Endothelial cell (in vitro differentiated cells): ENCODE measurements around the gene PECR. TPM values are rescaled to one million over a fixed set of nuclear protein-coding genes. Genes with fewer than 3 reads are reported as not detected.
A peak's percentile ranks its signal among the peaks of the same experiment; 100 is the strongest.

ENCODE experiments used
- DNase-seq: peaks from one replicate; pipeline ENCODE4 v3.0.0; 2021; ENCODE audit warnings: low spot score
- H3K27ac Mint-ChIP-seq: one replicate; pipeline ENCODE4 v1.8.0; 2021; ENCODE audit warnings: mixed read lengths, inconsistent platforms; ENCODE audit not compliant: unreplicated experiment
- H3K27me3 Mint-ChIP-seq: one replicate; pipeline ENCODE4 v1.8.0; 2021; ENCODE audit warnings: mild to moderate bottlenecking, moderate library complexity, mixed read lengths, inconsistent platforms; ENCODE audit not compliant: unreplicated experiment
- H3K36me3 Mint-ChIP-seq: one replicate; pipeline ENCODE4 v1.8.0; 2021; ENCODE audit warnings: mild to moderate bottlenecking, low read depth, mixed read lengths, inconsistent platforms; ENCODE audit not compliant: unreplicated experiment
- H3K4me1 Mint-ChIP-seq: one replicate; pipeline ENCODE4 v1.8.0; 2021; ENCODE audit warnings: mild to moderate bottlenecking, mixed read lengths, inconsistent platforms; ENCODE audit not compliant: unreplicated experiment
- H3K4me3 Mint-ChIP-seq: one replicate; pipeline ENCODE4 v1.8.0; 2021; ENCODE audit warnings: mild to moderate bottlenecking, mixed read lengths, inconsistent platforms; ENCODE audit not compliant: unreplicated experiment
- H3K9me3 Mint-ChIP-seq: one replicate; pipeline ENCODE4 v1.8.0; 2021; ENCODE audit warnings: mixed read lengths, inconsistent platforms; ENCODE audit not compliant: unreplicated experiment
- CTCF ChIP-seq: fragments of 200-600 bp; sonication (generic); IDR thresholded peaks from one replicate; pipeline ENCODE4 v1.5.0; 2021; ENCODE audit warnings: antibody characterized with exemption; ENCODE audit not compliant: unreplicated experiment
- total RNA-seq: library from RNA; stranded (reverse); fragmentation: NEBNext Ultra II Directional; extraction: Animal tissue kit (Norgen Biotek cat#: 25700); gene quantifications from one replicate; pipeline ENCODE4 v1.2.1, GENCODE V29; 2021; ENCODE audit not compliant: unreplicated experiment

Gene PECR
- total RNA-seq, 1 donor from 2014 or later: 8.4 TPM

- Mint-ChIP-seq H3K4me3 (peak overlapping the region; percentile 100), H3K9me3 (no peaks in the 10 kb centered on the region), H3K27me3 (peaks cover 11% of the 10 kb centered on the region), H3K27ac (peak overlapping the region; percentile 100), H3K36me3 (peaks cover 50% of the 10 kb centered on the region), H3K4me1 (peaks cover 44% of the 10 kb centered on the region)
- no peak for DNase-seq
- no peak for TF ChIP-seq CTCF
Measured at GRCh38 chr2:216110620-216111019, 29.0 kb upstream of the PECR start.

DNA sequence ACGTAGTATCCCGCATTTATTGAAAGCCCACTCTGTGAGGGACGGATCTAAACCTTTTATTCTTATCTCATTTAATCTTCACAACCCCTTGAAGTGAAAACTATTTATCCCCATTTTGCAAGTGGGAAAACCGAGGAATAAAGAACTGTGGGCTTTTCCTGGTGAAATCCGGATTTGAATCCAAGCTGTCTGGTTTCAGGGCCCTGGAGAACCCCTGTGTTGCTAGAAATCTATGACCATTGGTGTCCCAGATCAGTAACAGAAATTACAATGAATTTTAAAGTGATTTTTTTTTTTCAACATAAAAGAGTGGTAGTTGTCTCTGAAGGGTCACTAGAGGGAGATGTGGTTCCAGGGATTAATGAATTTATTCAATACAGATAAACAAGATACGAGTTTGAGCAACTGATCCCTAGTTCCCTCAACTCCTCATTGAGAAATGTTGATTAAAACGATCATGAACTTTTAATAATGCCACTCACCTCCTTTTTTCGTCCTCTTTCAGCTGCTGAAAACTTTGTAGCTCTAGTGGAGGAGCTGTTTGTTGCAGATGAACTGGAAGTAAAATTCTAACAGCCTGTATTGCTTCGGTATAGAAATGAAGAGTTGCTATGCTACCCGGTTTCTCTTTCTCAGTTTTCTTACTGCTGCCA lies 28.5 kb upstream of the PECR start:
- Mint-ChIP-seq H3K27me3 (peaks cover 10% of the 10 kb centered on the region), H3K9me3 (no peaks in the 10 kb centered on the region), H3K4me3 (peak overlapping the region; percentile 100), H3K4me1 (peaks cover 40% of the 10 kb centered on the region), H3K27ac (peak overlapping the region; percentile 100), H3K36me3 (peaks cover 48% of the 10 kb centered on the region)
- DNase-seq: no peak
- peak; percentile 34 for TF ChIP-seq CTCF

GRCh38 chr2:216108967-216109921 lies 27.6 kb upstream of the PECR start, which contains the start of gene XRCC5:
Gene XRCC5 (plus strand): TSS chr2:216109348. CDS start chr2:216109437, 89 bp downstream.
- Mint-ChIP-seq H3K9me3 (no peaks in the 10 kb centered on the region), H3K27me3 (peaks cover 7% of the 10 kb centered on the region), H3K4me3 (peak within 1 kb of the TSS; percentile 100), H3K27ac (peak within 1 kb of the TSS; percentile 100), H3K4me1 (peaks cover 34% of the 10 kb centered on the region), H3K36me3 (peaks cover 43% of the 10 kb centered on the region)
- DNase-seq: peak; percentile 96
- TF ChIP-seq CTCF: no peak

GRCh38 chr2:216108310-216108966 lies 26.8 kb upstream of the PECR start:
- TF ChIP-seq CTCF: no peak
- Mint-ChIP-seq H3K9me3 (no peaks in the 10 kb centered on the region), H3K27me3 (peaks cover 6% of the 10 kb centered on the region), H3K4me1 (peaks cover 32% of the 10 kb centered on the region), H3K36me3 (peaks cover 35% of the 10 kb centered on the region), H3K4me3 (peak overlapping the region; percentile 100), H3K27ac (peak overlapping the region; percentile 100)
- DNase-seq: no peak
